GM21786 (cell line): ENCODE results near the gene MRFAP1L1.

Experiments
- ATAC-seq: cut with Tn5 transposase; IDR thresholded peaks from one replicate; pipeline ENCODE4 v1.9.1; 2021; ENCODE audit not compliant: unreplicated experiment

The MRFAP1L1 gene

DNA sequence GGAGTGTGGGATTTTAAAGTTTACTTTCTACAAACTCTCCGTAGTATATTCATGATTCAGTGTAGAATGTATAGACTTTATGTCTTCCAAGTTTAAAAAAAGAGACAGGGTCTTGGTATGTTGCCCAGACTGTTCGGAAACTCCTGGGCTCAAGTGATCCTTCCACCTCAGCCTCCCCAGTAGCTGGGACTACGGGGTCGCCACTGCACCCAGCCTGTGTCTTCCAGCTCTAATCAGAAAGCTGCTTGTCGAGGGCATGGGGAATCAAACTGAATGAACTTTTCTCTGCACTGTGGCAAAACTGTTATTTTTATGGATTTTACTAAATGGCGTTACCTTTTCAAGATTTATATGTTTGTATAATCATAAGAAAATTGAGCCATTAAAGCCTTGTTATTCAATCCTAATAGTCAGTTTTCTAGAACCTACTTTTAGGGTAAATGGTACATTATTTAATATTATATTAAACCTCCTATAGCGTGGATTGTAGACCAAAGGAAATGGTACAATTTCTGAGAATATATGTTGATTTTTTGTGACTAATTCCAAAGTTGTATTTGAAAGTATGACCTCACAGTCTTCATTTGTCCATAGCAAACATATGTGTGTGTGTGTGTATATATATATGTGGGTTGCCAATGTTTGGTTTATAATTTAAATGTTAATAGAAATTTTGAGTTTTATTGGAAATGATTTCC lies 7.4 kb upstream of the MRFAP1L1 start:
- no peak for ATAC-seq

DNA sequence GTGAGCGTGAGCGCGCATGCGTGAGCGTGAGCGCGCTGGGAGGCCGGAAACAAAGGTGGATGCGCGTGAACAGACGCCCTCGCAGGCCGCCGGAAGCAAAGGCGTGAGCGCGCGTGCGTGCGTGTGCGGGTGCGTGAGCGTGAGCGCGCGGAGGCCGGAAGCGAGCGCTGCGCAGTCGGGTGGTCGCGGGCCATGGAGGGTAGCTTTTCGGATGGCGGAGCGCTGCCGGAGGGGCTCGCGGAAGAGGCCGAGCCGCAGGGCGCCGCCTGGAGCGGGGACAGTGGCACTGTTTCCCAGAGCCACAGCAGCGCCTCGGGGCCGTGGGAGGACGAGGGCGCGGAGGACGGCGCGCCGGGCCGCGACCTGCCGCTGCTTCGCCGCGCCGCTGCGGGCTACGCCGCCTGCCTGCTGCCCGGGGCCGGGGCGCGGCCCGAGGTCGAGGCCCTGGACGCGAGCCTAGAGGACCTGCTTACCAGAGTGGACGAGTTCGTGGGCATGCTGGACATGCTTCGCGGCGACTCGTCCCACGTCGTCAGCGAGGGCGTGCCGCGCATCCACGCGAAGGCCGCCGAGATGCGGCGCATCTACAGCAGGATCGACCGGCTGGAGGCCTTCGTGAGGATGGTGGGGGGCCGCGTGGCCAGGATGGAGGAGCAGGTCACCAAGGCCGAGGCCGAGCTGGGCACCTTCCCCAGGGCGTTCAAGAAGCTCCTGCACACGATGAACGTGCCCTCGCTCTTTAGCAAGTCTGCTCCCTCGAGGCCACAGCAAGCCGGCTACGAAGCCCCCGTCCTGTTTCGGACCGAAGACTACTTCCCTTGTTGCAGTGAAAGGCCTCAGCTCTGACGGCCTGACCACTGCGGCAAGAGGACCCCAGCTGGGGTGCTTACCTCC lies 6.6 kb upstream of the MRFAP1L1 start, which contains the start of gene BLOC1S4:
Gene BLOC1S4, plus strand, starts transcription at position 157 of the 894 bp plus-strand sequence. Its CDS starts 36 bp downstream, at position 193.
- peak; percentile 84 for ATAC-seq

DNA sequence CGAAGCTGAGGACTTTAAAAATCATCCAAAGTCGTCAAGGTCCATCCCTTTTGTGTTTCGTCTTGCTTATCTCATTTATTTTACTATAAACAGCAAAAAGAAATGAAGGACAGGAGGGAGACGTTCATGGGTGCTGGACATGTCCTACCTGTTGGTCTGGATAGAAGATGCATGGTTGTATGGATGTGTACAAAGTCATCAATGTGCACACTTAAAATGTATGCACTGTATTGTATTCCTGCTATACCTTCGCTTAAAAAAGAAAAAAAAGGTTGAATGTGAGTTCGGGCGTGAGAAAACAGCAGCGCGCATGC lies 6.0 kb upstream of the MRFAP1L1 start:
- no peak for ATAC-seq

DNA sequence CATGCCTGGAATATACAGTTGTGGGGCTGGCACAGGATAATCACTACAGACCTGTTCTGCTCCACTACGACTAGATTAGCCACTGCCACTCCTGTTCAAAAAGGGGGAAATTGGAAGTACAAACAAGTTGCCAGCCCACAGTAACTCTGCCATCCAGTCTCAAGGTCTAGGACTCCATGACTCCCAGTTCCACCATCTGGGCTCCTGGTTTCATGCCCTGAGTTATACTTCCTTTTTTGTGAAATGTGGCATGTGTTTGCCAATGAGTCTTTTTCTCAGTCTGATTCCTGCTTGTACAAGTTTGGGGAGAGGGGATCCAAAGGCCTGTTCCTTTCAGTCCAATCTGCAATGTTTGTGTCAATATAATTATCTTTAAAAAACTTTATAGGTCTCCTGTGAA lies 5.3 kb upstream of the MRFAP1L1 start:
- ATAC-seq = no peak

GRCh38 chr4:6710996-6711395 lies 1.3 kb upstream of the MRFAP1L1 start:
- ATAC-seq = no peak

GRCh38 chr4:6710282-6710681 lies 617 bp upstream of the MRFAP1L1 start:
- no peak for ATAC-seq

DNA sequence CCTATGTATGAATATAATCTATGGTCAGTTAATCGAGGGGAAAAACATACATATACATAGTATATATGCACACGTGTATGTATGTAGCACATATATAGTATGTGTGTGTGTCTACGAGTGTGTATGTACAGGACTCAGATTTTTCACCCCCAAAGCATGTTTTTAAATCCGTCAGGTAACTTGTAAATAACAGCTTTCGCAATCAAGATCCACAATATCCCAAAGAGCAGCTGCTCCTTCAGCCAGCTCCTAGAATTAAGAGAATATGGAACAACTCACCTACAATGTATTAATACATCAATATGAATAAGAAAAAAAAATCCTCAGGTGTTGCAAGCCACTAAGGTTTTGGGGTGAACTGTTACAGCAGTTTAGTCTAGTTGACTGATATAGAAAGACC lies 3.5 kb downstream of the MRFAP1L1 start:
- no peak for ATAC-seq

DNA sequence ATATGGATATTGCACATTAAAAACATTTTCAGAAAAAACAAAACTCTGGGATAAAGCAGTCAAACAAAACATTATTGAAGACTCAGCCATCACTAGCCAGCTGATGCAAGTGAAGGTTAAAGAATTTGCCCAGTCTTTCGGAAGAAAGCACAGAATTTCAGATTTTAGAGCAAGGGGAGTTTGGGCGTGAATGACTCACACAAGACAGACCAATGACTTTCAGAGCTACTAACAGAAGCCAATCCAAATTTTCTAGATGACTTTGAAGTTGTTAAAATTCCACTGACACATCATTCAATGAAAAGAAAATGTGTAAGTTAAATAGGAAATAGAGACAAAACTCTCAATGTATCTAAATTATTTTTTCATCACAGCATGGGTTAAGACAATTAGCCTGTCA lies 4.0 kb downstream of the MRFAP1L1 start:
- ATAC-seq = no peak

DNA sequence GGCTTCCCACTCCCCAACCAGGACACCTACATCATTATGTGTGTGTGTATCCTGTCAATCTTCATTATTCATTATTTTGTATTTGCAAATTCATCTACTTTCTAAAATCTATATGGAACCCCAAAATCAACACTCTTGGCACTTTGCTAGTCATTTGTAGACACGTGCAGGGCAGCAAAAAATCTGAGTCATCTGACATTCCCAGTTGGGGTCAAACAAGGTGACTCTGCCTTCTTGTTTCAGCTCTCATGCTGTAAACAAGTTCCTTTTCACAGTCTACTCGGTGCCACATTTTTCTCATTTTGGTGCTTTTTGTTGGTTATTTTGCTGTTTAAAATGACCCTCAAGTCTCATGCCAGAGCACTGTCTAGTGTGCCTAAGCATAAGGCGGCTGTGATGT lies 5.9 kb downstream of the MRFAP1L1 start:
- no peak for ATAC-seq

DNA sequence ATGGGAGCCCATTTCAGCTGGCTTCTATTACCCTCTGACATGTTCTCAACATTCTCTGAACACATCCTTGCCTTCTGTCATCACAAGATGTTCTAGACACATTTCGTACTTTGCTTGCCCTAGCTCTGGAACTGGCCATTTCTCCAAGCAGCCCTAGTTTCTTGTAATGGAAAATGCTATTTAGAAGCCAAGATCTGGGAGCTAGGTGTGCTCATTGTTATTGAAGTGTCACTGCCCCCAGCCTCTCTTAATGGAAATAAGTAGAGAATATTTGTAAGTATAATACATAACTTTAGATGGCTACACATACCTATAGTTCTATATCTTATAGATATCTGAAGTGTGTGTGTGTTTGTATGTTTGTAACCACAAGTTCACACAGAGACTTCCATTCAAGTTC lies 6.9 kb downstream of the MRFAP1L1 start:
- ATAC-seq = no peak

- ATAC-seq = no peak
Observed at GRCh38 chr4:6701371-6701770, 8.3 kb downstream of the MRFAP1L1 start.

DNA sequence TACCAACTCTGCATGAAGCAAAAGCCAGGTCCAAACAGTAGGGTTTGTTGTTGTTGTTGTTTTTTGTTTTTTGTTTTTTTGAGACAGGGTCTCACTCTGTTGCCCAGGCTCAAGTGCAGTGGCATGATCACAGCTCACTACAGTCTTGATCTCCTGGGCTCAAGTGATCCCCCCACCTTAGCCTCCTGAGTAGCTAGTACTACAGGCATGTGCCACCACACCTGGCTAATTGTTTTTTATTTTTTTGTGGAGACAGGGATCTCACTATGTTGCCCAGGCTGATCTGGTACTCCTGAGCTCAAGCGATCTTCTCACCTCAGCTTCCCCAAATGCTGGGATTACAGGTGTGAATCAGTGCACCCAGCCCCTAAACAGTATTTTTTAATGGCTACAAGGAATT lies 9.8 kb downstream of the MRFAP1L1 start:
- ATAC-seq = no peak

GRCh38 chr4:6699388-6699787 lies 10.3 kb downstream of the MRFAP1L1 start:
- ATAC-seq = no peak

DNA sequence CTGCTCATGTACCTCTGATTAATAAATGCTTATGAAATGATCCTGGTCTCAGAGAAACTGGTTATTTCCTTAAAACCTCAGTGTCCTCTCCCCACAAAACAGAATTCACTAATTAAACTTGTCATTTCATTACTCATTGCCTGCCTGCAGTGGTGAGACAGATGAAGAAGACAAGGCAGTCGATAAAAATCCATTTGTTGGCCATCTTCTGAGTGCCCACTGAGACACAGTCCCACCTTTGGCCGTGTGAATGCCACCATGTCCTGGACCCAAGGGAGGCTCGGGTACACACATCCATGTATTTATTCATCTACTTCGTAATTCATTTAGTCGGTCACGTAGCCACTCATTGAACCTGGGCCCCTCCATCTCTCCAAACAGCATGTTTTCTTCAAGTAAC lies 12.5 kb downstream of the MRFAP1L1 start:
- no peak for ATAC-seq

DNA sequence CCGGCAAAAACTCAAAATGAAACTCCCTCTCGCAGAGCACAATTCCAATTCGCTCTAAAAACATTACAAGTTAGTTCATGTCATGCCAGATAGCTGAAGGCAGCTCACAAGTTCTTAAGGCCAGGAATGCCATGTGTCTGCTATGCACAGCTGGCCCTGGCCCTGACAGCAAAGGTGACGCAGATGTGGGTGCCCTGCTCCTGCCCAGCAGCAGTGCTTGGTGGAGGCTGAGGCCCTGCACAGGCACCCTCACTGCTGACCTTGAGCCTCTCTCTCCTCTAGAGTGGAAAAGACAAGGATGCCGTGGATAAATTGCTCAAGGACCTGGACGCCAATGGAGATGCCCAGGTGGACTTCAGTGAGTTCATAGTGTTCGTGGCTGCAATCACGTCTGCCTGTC lies 13.1 kb downstream of the MRFAP1L1 start:
- no peak for ATAC-seq

GRCh38 chr4:6695660-6696610 lies 13.7 kb downstream of the MRFAP1L1 start:
- ATAC-seq = no peak

GRCh38 chr4:6694177-6694901 lies 15.3 kb downstream of the MRFAP1L1 start:
- ATAC-seq = no peak

GRCh38 chr4:6693231-6694176 lies 16.2 kb downstream of the MRFAP1L1 start, which contains the start of gene S100P:
Gene S100P, plus strand, starts transcription at chr4:6693878. Its CDS starts 55 bp downstream, at chr4:6693933.
- ATAC-seq = no peak

- ATAC-seq = no peak
Observed at GRCh38 chr4:6692806-6693205, 16.9 kb downstream of the MRFAP1L1 start.
